H1 (cell line): ENCODE results near the gene CYP51A1. TPM values are rescaled to one million over a fixed set of nuclear protein-coding genes. Genes with fewer than 3 reads are reported as not detected.

Experiments
- CTCF ChIA-PET: fragments of 300-600 bp; sonication (Branson Sonifier 250); formaldehyde crosslinking; loops from one replicate; lab custom pipeline; 2021; ENCODE audit not compliant: partially characterized antibody; lab: Charles Lee
- POLR2A ChIA-PET: fragments of 300-600 bp; sonication (Branson Sonifier 250); formaldehyde crosslinking; loops from one replicate; lab custom pipeline; 2021; ENCODE audit warnings: inconsistent platforms; ENCODE audit not compliant: partially characterized antibody; lab: Charles Lee
- DNase-seq, 2 experiments: peaks; one replicate each; pipeline versions ENCODE4 v3.0.0 to v3.0.0-alpha.2; 2010 to 2022; ENCODE audit warnings: low spot score in 2 of 2, low read depth in 1 of 2, mixed read lengths in 1 of 2
- FAIRE-seq: peaks from 2 replicates; lab custom pipeline; 2011; peaks lifted over from hg19 to GRCh38; lab: Jason Lieb, UNC
- H2AFZ ChIP-seq: 2 replicates; pipeline ENCODE4 v1.8.1; 2012; ENCODE audit warnings: low read length, inconsistent platforms
- H2AK5ac ChIP-seq: 2 replicates; pipeline ENCODE4 v1.6.1; 2013; ENCODE audit warnings: low read depth, low read length
- H2BK120ac ChIP-seq: replicated peaks from 2 replicates; pipeline ENCODE3; 2013; ENCODE audit warnings: low read depth, low read length, inconsistent platforms
- H2BK12ac ChIP-seq: 2 replicates; pipeline ENCODE4 v1.6.1; 2013; ENCODE audit warnings: low read depth, low read length
- H2BK15ac ChIP-seq: 2 replicates; pipeline ENCODE4 v1.6.1; 2013; ENCODE audit warnings: low read length
- H2BK20ac ChIP-seq: 2 replicates; pipeline ENCODE4 v1.6.1; 2013; ENCODE audit warnings: low read length
- H2BK5ac ChIP-seq: 2 replicates; pipeline ENCODE4 v1.6.1; 2013; ENCODE audit warnings: low read depth, low read length
- H3K14ac ChIP-seq: 2 replicates; pipeline ENCODE4 v1.6.1; 2013; ENCODE audit warnings: inconsistent platforms; ENCODE audit not compliant: insufficient read length
- H3K18ac ChIP-seq: 2 replicates; pipeline ENCODE4 v1.6.1; 2013; ENCODE audit warnings: low read length; ENCODE audit errors: extremely low read depth
- H3K23ac ChIP-seq: 2 replicates; pipeline ENCODE4 v1.6.1; 2013; ENCODE audit warnings: inconsistent platforms; ENCODE audit not compliant: insufficient read length
- H3K23me2 ChIP-seq: 2 replicates; pipeline ENCODE4 v1.6.1; 2013; ENCODE audit warnings: low read depth, low read length
- H3K27ac ChIP-seq: 2 replicates; pipeline ENCODE4 v1.6.1; 2011; ENCODE audit warnings: low read depth, low read length, inconsistent platforms
- H3K27me3 ChIP-seq, 4 experiments: replicated peaks in 1 of 4; 1 replicate in 1 of 4; 2 replicates in 3 of 4; pipeline versions ENCODE4 v1.6.1 to v1.8.1; 2011 to 2013; ENCODE audit warnings: low read length in 3 of 4, mild to moderate bottlenecking in 3 of 4, inconsistent platforms in 2 of 4, mixed read lengths in 2 of 4, moderate library complexity in 1 of 4; ENCODE audit not compliant: control insufficient read depth in 3 of 4, insufficient read depth in 3 of 4; ENCODE audit errors: extremely low read depth in 1 of 4
- H3K36me3 ChIP-seq, 4 experiments: 2 replicates each; pipeline versions ENCODE4 v1.6.1 to v1.8.1; 2011 to 2013; ENCODE audit warnings: mild to moderate bottlenecking in 4 of 4, low read length in 3 of 4, moderate library complexity in 2 of 4, control low read depth in 1 of 4, inconsistent platforms in 1 of 4; ENCODE audit not compliant: insufficient read depth in 4 of 4, control insufficient read depth in 2 of 4
- H3K4ac ChIP-seq: replicated peaks from 2 replicates; pipeline ENCODE3; 2013; ENCODE audit warnings: low read length, low read depth, mixed read lengths, inconsistent platforms; ENCODE audit not compliant: insufficient read length
- H3K4me1 ChIP-seq, 4 experiments: replicated peaks in 1 of 4; 1 replicate in 1 of 4; 2 replicates in 3 of 4; pipeline versions ENCODE4 v1.6.1 to v1.8.1; 2011 to 2013; ENCODE audit warnings: low read length in 3 of 4, inconsistent platforms in 2 of 4, mixed read lengths in 1 of 4; ENCODE audit not compliant: insufficient read depth in 4 of 4, control insufficient read depth in 3 of 4
- H3K4me2 ChIP-seq, 2 experiments: 2 replicates each; pipeline versions ENCODE4 v1.6.1 to v1.8.1; 2011 to 2013; ENCODE audit warnings: low read depth in 2 of 2, low read length in 2 of 2, control low read depth in 1 of 2, inconsistent platforms in 1 of 2, mild to moderate bottlenecking in 1 of 2; ENCODE audit not compliant: insufficient read depth in 1 of 2
- H3K4me3 ChIP-seq, 4 experiments: fragments of 200-600, 300-600 bp in 1 of 4; sonication (generic), shearing (Covaris generic), sonication (Bioruptor Twin) in 1 of 4; 2 replicates each; pipeline versions ENCODE4 v1.5.1 to v1.8.1; 2011 to 2016; ENCODE audit warnings: low read length in 4 of 4, low read depth in 3 of 4, control low read depth in 2 of 4, inconsistent platforms in 2 of 4, mild to moderate bottlenecking in 2 of 4, mixed read lengths in 1 of 4, moderate library complexity in 1 of 4; ENCODE audit not compliant: insufficient read depth in 2 of 4; ENCODE audit errors: extremely low read depth in 1 of 4
- H3K56ac ChIP-seq: replicated peaks from 2 replicates; pipeline ENCODE3; 2013; ENCODE audit warnings: low read depth, mild to moderate bottlenecking, mixed read lengths, low read length, inconsistent platforms; ENCODE audit not compliant: insufficient read length
- H3K79me1 ChIP-seq: 2 replicates; pipeline ENCODE4 v1.6.1; 2013; ENCODE audit warnings: low read depth, low read length, control low read depth
- H3K79me2 ChIP-seq, 2 experiments: 2 replicates each; pipeline versions ENCODE4 v1.6.1 to v1.8.1; 2012 to 2013; ENCODE audit warnings: low read length in 2 of 2, mild to moderate bottlenecking in 2 of 2, inconsistent platforms in 1 of 2; ENCODE audit not compliant: insufficient read depth in 2 of 2, control insufficient read depth in 1 of 2
- H3K9ac ChIP-seq, 4 experiments: replicated peaks in 1 of 4; 1 replicate in 1 of 4; 2 replicates in 3 of 4; pipeline versions ENCODE4 v1.6.1 to v1.8.1; 2011 to 2013; ENCODE audit warnings: low read depth in 3 of 4, low read length in 3 of 4, control low read depth in 2 of 4, mild to moderate bottlenecking in 2 of 4, moderate library complexity in 2 of 4, inconsistent platforms in 1 of 4; ENCODE audit errors: extremely low read depth in 1 of 4
- H3K9me3 ChIP-seq, 2 experiments: 2 replicates each; pipeline versions ENCODE4 v1.6.1 to v1.8.1; 2012 to 2013; ENCODE audit warnings: mild to moderate bottlenecking in 2 of 2, moderate library complexity in 2 of 2, control low read depth in 1 of 2, inconsistent platforms in 1 of 2, low read depth in 1 of 2, low read length in 1 of 2, mixed read lengths in 1 of 2; ENCODE audit not compliant: insufficient read depth in 2 of 2
- H4K20me1 ChIP-seq, 2 experiments: replicated peaks in 1 of 2; 2 replicates each; pipeline versions ENCODE3 to v1.8.1; 2011 to 2013; ENCODE audit warnings: inconsistent platforms in 2 of 2, low read length in 2 of 2, mild to moderate bottlenecking in 1 of 2; ENCODE audit not compliant: insufficient read depth in 2 of 2, control insufficient read depth in 1 of 2
- H4K5ac ChIP-seq: 2 replicates; pipeline ENCODE4 v1.6.1; 2013; ENCODE audit warnings: low read length, low read depth, mixed read lengths, inconsistent platforms; ENCODE audit not compliant: insufficient read length
- H4K8ac ChIP-seq: 2 replicates; pipeline ENCODE4 v1.8.0; 2013; ENCODE audit warnings: mild to moderate bottlenecking, moderate library complexity, low read length, inconsistent platforms; ENCODE audit not compliant: insufficient read depth; ENCODE audit errors: extremely low read depth
- H4K91ac ChIP-seq: replicated peaks from 2 replicates; pipeline ENCODE3; 2013; ENCODE audit warnings: low read length, mixed read lengths, inconsistent platforms; ENCODE audit not compliant: insufficient read length
- ASH2L ChIP-seq: fragments of 200-600, 300-600 bp; sonication (generic); IDR thresholded peaks from one replicate; pipeline ENCODE4 v1.7.1; 2017; ENCODE audit warnings: low read length
- CHD2 ChIP-seq: IDR thresholded peaks from 2 replicates; pipeline ENCODE4 v1.6.1; 2012; ENCODE audit warnings: low read length, improper control_type of control experiment
- CTCF ChIP-seq, 3 experiments: IDR thresholded peaks; 1 replicate in 2 of 3; 2 replicates in 1 of 3; pipeline versions ENCODE4 v1.5.1 to v1.6.1; 2011; ENCODE audit warnings: low read length in 3 of 3, mild to moderate bottlenecking in 3 of 3, inconsistent platforms in 2 of 3, low read depth in 1 of 3, moderate library complexity in 1 of 3; ENCODE audit not compliant: insufficient read depth in 1 of 3; ENCODE audit errors: control extremely low read depth in 1 of 3
- FOSL1 ChIP-seq: IDR thresholded peaks from 2 replicates; pipeline ENCODE4 v1.6.1; 2011; ENCODE audit warnings: mild to moderate bottlenecking, low read depth, low read length, moderate library complexity; ENCODE audit not compliant: insufficient read depth
- GABPA ChIP-seq: IDR thresholded peaks from 2 replicates; pipeline ENCODE4 v1.6.1; 2011; ENCODE audit warnings: mild to moderate bottlenecking, low read length, moderate library complexity, borderline replicate concordance; ENCODE audit not compliant: insufficient read depth
- HDAC2 ChIP-seq, 2 experiments: fragments of 300-600 bp in 1 of 2; sonication (generic) in 1 of 2; IDR thresholded peaks; 2 replicates each; pipeline ENCODE4 v1.6.1; 2011 to 2012; ENCODE audit warnings: low read depth in 2 of 2, low read length in 2 of 2, mild to moderate bottlenecking in 2 of 2, moderate library complexity in 2 of 2, borderline replicate concordance in 1 of 2, inconsistent platforms in 1 of 2
- KDM1A ChIP-seq: fragments of 200-600, 300-600 bp; sonication (generic); IDR thresholded peaks from 2 replicates; pipeline ENCODE4 v1.7.1; 2016; ENCODE audit warnings: mild to moderate bottlenecking, low read length, borderline replicate concordance
- MAFK ChIP-seq: IDR thresholded peaks from 2 replicates; pipeline ENCODE4 v1.6.1; 2012; ENCODE audit warnings: low read depth, mild to moderate bottlenecking, improper control_type of control experiment, low read length
- POLR2AphosphoS5 ChIP-seq: IDR thresholded peaks from 2 replicates; pipeline ENCODE4 v1.6.1; 2011; ENCODE audit warnings: low read depth, low read length
- SIX5 ChIP-seq: IDR thresholded peaks from 2 replicates; pipeline ENCODE4 v1.6.1; 2011; ENCODE audit warnings: mild to moderate bottlenecking, low read depth, low read length
- SP4 ChIP-seq: IDR thresholded peaks from 2 replicates; pipeline ENCODE4 v1.6.1; 2012; ENCODE audit warnings: low read length, inconsistent platforms
- TAF7 ChIP-seq: optimal IDR thresholded peaks from 2 replicates; pipeline ENCODE3; 2011; ENCODE audit warnings: low read depth, mild to moderate bottlenecking, inconsistent platforms, low read length, moderate library complexity, borderline replicate concordance
- TBP ChIP-seq: IDR thresholded peaks from 2 replicates; pipeline ENCODE4 v1.6.1; 2011; ENCODE audit warnings: low read depth, low read length, improper control_type of control experiment
- WGBS, 2 experiments: shearing (Covaris generic) in 1 of 2; methylation state at CpG; one replicate each; pipeline versions ENCODE4 v1.1.6 to v1.1.7; 2013 to 2015; ENCODE audit warnings: low lambda C conversion rate in 2 of 2, mixed read lengths in 2 of 2, inconsistent platforms in 1 of 2, low coverage in 1 of 2, missing lambda C conversion rate in 1 of 2; ENCODE audit not compliant: insufficient replicate concordance in 2 of 2, insufficient coverage in 1 of 2, insufficient read length in 1 of 2; ENCODE audit errors: extremely low coverage in 1 of 2, missing lambda C conversion rate in 1 of 2; 5-methylcytosine and 5-hydroxymethylcytosine counted together
- polyA plus RNA-seq, 7 experiments: library from polyadenylated mRNA; depleted of rRNA in 3 of 7; stranded (reverse) in 5 of 7; unstranded in 2 of 7; fragments of >200 nt in 5 of 7; fragments of 200-250 nt in 2 of 7; gene quantifications; 1 replicate in 5 of 7; 2 replicates in 1 of 7; 4 replicates in 1 of 7; pipeline versions ENCODE4 v1.2.1 to v1.2.3, GENCODE V29; 2011 to 2013; ENCODE audit warnings: missing spikeins in 2 of 7, mixed read lengths in 2 of 7
- total RNA-seq: library from RNA; stranded (reverse); fragmentation: NEBNext Ultra II Directional; extraction: Animal tissue kit (Norgen Biotek cat#: 25700); gene quantifications from 2 replicates; pipeline ENCODE4 v1.2.1, GENCODE V29; 2021

Gene CYP51A1
- total and polyA plus RNA-seq, 2 of the 8 experiments (the other 6 are each of a cell fraction or from before 2014, with no cell fraction given), result 9.8 to 111 TPM

GRCh38 chr7:92072121-92072520 is 62.2 kb downstream of the CYP51A1 start:
- H3K27ac ChIP-seq, result no peak overlapping the region
- no peak overlapping the region for H2AFZ ChIP-seq
- FAIRE-seq (no peak), DNase-seq (no peak)
- H2BK15ac ChIP-seq, result no peak overlapping the region
- H4K5ac ChIP-seq, result no peak overlapping the region
- no peaks in the 10 kb centered on the region for H3K9me3 ChIP-seq
- no peaks in the 10 kb centered on the region for H3K27me3 ChIP-seq
- no peaks in the 10 kb centered on the region for H3K79me2 ChIP-seq
- H2BK12ac ChIP-seq, result no peak overlapping the region
- no peak overlapping the region for H3K18ac ChIP-seq
- no peak overlapping the region for H3K56ac ChIP-seq
- no peaks in the 10 kb centered on the region for H3K4me1 ChIP-seq
- no peak overlapping the region for H3K4me3 ChIP-seq
- no peak overlapping the region for H2BK20ac ChIP-seq
- H3K14ac ChIP-seq, result no peak overlapping the region
- ChIA-PET CTCF (no interaction called here), POLR2A (no interaction called here)
- peaks cover 0 to 5% (median 3%) of the 10 kb centered on the region in 4 experiments; a peak in 4 of 8 replicates for H3K36me3 ChIP-seq
- H4K91ac ChIP-seq, result no peak overlapping the region
- H2AK5ac ChIP-seq, result no peak overlapping the region
- H3K23ac ChIP-seq, result no peak overlapping the region
- H4K8ac ChIP-seq, result no peak overlapping the region
- no peak overlapping the region for H3K4me2 ChIP-seq
- H2BK120ac ChIP-seq, result no peak overlapping the region
- H3K9ac ChIP-seq, result no peak overlapping the region
- 79% methylated on average over 1 of the region's 1 CpG; no CpG with 5 or more reads in 1 of the 2 experiments for whole genome bisulfite sequencing, 2 experiments
- no peaks in the 10 kb centered on the region for H3K79me1 ChIP-seq
- H3K4ac ChIP-seq, result no peak overlapping the region
- no peaks in the 10 kb centered on the region for H4K20me1 ChIP-seq
- H2BK5ac ChIP-seq, result no peak overlapping the region
- no peaks in the 10 kb centered on the region for H3K23me2 ChIP-seq
- TF ChIP-seq MAFK (no peak), CTCF (IDR thresholded peaks at IDR 0.05; ENCODE audit: control extremely low read depth in 1 of 3, insufficient read depth in 1 of 3, low read depth in 1 of 3, low read length in 3 of 3) (no peak), POLR2AphosphoS5 (no peak), CHD2 (no peak), SIX5 (no peak), TAF7 (no peak), SP4 (no peak), TBP (no peak), GABPA (no peak), FOSL1 (no peak), KDM1A (no peak), ASH2L (no peak), HDAC2 (IDR thresholded peaks at IDR 0.05; ENCODE audit: borderline replicate concordance in 1 of 2, low read depth in 2 of 2, low read length in 2 of 2) (no peak)
